SK-N-SH (cell line): ENCODE results near the gene PHF12.

ENCODE experiments used
- CTCF ChIP-seq: fragments of 200-600 bp; sonication (generic); IDR thresholded peaks from 2 replicates; pipeline ENCODE4 v1.6.1; 2017; ENCODE audit warnings: antibody characterized with exemption, mild to moderate bottlenecking, moderate library complexity
- EP300 ChIP-seq, 2 experiments: IDR thresholded peaks; 2 replicates each; pipeline versions ENCODE4 v1.4.0 to v1.6.1; 2012; ENCODE audit warnings: borderline replicate concordance in 1 of 2, low read depth in 1 of 2, low read length in 1 of 2
- FOXM1 ChIP-seq: IDR thresholded peaks from 2 replicates; pipeline ENCODE4 v1.4.0; 2012; ENCODE audit warnings: low read depth, mild to moderate bottlenecking
- GABPA ChIP-seq: IDR thresholded peaks from 2 replicates; pipeline ENCODE4 v1.4.0; 2012; ENCODE audit warnings: low read depth, mild to moderate bottlenecking
- MAX ChIP-seq: IDR thresholded peaks from 2 replicates; pipeline ENCODE4 v1.4.0; 2012; ENCODE audit warnings: low read depth
- PBX3 ChIP-seq: IDR thresholded peaks from 2 replicates; pipeline ENCODE4; 2012
- POLR2AphosphoS5 ChIP-seq: IDR thresholded peaks from 2 replicates; pipeline ENCODE4 v1.6.1; 2012; ENCODE audit warnings: low read depth, low read length
- REST ChIP-seq: IDR thresholded peaks from 2 replicates; pipeline ENCODE4 v1.6.1; 2012; ENCODE audit warnings: mild to moderate bottlenecking, low read depth, low read length, moderate library complexity
- SIN3A ChIP-seq: IDR thresholded peaks from 2 replicates; pipeline ENCODE4 v1.6.1; 2012; ENCODE audit warnings: low read depth, mild to moderate bottlenecking, low read length, moderate library complexity, borderline replicate concordance
- TAF1 ChIP-seq: IDR thresholded peaks from 2 replicates; pipeline ENCODE4 v1.6.1; 2012; ENCODE audit warnings: low read depth, mild to moderate bottlenecking, low read length, moderate library complexity, borderline replicate concordance
- USF2 ChIP-seq: fragments of 150-350 bp; IDR thresholded peaks from 2 replicates; pipeline ENCODE4 v1.6.1; 2017; ENCODE audit warnings: antibody characterized with exemption, low read length, low read depth, borderline replicate concordance
- YY1 ChIP-seq: IDR thresholded peaks from 2 replicates; pipeline ENCODE4 v1.4.0; 2012; ENCODE audit warnings: low read depth, mild to moderate bottlenecking
- ZBTB33 ChIP-seq: IDR thresholded peaks from 2 replicates; pipeline ENCODE4 v1.4.0; 2012; ENCODE audit warnings: low read depth, borderline replicate concordance

GRCh38 chr17:28929787-28930186, 21.5 kb downstream of the PHF12 start:
- no peak for TF ChIP-seq CTCF
- no peak for TF ChIP-seq FOXM1
- no peak for TF ChIP-seq YY1
- 0 out of 2 replicates have a peak, but pooled peaks have one; percentile 16 for TF ChIP-seq POLR2AphosphoS5
- no peak for TF ChIP-seq TAF1
- TF ChIP-seq EP300 (IDR thresholded peaks at IDR 0.05; ENCODE audit: borderline replicate concordance in 1 of 2, low read depth in 1 of 2, low read length in 1 of 2), result peak in 1 of 2 experiments; percentile 89; a peak in 2 of 4 replicates
- TF ChIP-seq REST, result no peak
- TF ChIP-seq ZBTB33, result no peak
- no peak for TF ChIP-seq GABPA
- peak; percentile 22; the same call in 1 of the 2 replicates for TF ChIP-seq PBX3
- no peak for TF ChIP-seq USF2
- TF ChIP-seq MAX, result no peak
- no peak for TF ChIP-seq SIN3A
